Stomach (tissue), 4 donors: ENCODE data around the gene ISL1.

Experiments
- POLR2A ChIP-seq, 4 donors: fragments of 450-650 bp; IDR thresholded peaks; one replicate each; pipeline ENCODE4 v1.6.1; 2016; ENCODE audit warnings: antibody characterized with exemption in 4 of 4, control low read depth in 2 of 4, mild to moderate bottlenecking in 1 of 4, moderate library complexity in 1 of 4
- TF ChIP-seq, protein P1 (sequence below), 7 experiments: fragments of 450-650 bp in 4 of 7; fragments of 200-600 bp in 3 of 7; sonication (generic) in 3 of 7; IDR thresholded peaks; one replicate each; pipeline ENCODE4 v1.5.1; 2016 to 2019; ENCODE audit warnings: antibody characterized with exemption in 7 of 7, control low read depth in 2 of 7, mild to moderate bottlenecking in 1 of 7

DNA sequence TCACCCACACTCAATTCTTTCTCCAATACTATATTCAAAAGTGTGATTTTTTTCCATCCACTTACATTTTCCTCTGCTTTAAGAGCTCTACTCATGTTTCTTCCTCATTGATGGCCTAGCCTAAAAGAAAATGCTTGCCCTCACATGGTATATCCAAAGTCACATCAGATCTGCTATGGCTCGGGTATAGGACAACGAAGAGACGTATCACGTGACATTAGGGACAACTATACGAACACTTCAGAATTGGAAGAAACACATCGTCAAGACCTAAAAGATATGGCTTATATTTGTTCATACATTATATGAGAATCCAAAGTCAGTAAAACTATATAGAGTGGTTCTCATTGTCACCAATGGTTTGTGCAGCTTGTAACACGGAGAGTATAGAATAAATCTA lies 8.2 kb upstream of the ISL1 start:
- TF ChIP-seq, protein P1, sequence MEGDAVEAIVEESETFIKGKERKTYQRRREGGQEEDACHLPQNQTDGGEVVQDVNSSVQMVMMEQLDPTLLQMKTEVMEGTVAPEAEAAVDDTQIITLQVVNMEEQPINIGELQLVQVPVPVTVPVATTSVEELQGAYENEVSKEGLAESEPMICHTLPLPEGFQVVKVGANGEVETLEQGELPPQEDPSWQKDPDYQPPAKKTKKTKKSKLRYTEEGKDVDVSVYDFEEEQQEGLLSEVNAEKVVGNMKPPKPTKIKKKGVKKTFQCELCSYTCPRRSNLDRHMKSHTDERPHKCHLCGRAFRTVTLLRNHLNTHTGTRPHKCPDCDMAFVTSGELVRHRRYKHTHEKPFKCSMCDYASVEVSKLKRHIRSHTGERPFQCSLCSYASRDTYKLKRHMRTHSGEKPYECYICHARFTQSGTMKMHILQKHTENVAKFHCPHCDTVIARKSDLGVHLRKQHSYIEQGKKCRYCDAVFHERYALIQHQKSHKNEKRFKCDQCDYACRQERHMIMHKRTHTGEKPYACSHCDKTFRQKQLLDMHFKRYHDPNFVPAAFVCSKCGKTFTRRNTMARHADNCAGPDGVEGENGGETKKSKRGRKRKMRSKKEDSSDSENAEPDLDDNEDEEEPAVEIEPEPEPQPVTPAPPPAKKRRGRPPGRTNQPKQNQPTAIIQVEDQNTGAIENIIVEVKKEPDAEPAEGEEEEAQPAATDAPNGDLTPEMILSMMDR (IDR thresholded peaks at IDR 0.05): no peak
- no peak for TF ChIP-seq POLR2A (IDR thresholded peaks at IDR 0.05)
